ENCODE results near the gene ALDH3B1.
A peak's percentile ranks its signal among the peaks of the same experiment; 100 is the strongest.
"Not testable (repeated sequence)": the region's sequence is repeated elsewhere in the genome, so short reads cannot be mapped to it uniquely, and the experiment has no call there.

Gene ALDH3B1, protein sequence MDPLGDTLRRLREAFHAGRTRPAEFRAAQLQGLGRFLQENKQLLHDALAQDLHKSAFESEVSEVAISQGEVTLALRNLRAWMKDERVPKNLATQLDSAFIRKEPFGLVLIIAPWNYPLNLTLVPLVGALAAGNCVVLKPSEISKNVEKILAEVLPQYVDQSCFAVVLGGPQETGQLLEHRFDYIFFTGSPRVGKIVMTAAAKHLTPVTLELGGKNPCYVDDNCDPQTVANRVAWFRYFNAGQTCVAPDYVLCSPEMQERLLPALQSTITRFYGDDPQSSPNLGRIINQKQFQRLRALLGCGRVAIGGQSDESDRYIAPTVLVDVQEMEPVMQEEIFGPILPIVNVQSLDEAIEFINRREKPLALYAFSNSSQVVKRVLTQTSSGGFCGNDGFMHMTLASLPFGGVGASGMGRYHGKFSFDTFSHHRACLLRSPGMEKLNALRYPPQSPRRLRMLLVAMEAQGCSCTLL

DNA sequence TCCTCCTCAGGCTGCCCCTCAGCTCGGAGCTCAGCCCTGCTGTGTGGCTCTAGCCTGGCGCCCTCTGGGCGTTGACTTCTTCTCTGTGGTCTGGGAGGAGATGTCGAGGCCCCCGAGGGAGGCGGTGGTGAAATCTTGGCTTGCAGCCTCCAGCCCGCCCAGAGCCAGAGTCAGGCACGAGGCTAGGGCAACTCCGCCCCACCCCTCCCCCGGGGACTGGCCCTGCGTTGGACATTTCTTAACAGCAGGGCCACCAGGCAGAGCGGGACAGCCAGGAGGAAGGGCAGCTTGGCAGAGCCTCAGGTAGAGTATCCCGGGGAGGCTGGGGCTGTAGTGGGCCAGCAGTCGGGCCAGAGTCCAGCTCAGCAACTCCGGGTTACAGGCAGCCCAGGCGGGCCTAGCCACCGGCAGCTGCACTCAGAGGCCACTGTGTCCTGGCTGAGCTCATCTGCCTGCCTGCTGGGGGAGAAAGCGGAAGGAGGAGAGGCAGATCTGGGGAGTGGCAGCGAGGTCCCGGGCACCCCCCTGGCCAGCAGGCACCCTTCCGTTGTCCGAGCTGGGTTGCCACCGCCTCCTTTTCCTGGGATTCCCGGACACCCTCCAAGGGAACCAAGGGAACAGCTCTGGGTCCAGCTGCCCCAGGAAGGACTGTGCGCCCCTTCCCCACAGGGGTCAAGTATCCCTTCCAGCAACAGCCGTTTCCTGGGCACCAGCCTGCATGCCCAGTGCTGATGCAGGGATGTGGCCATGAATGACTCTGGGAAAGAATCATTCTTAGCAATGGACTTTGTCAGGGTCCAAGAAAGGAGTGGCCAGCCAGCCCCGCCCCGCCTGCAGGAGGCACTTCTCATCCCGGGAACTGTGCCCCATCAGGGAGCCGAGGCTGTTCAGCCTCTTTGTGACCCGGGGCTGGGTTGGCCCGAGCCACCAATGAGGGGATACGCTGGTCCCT lies at the start of gene ALDH3B1:
Gene ALDH3B1, plus strand, starts transcription at position 238 of the 952 bp plus-strand sequence. CDS start 4,971 bp downstream, outside the sequence.
- peak; percentile 99 for DNase-seq

DNA sequence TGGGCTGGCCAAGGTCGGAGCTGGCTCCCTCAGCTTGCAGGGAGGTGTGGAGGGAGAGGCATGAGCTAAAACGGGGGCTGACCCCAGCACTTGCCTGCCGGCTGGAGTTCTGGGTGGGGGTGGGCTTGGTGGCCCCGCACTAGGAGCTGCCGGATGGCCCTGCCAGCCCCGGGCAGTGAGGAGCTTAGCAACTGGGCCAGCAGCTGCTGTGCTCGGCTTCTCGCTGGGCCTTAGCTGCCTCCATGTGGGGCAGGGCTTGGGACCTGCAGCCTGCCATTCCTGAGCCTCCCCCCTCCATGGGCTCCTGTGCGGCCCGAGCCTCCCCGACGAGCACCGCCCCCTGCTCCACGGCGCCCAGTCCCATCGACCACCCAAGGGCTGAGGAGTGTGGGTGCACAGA lies 46.9 kb upstream of the ALDH3B1 start:
- DNase-seq: not testable (repeated sequence)

DNA sequence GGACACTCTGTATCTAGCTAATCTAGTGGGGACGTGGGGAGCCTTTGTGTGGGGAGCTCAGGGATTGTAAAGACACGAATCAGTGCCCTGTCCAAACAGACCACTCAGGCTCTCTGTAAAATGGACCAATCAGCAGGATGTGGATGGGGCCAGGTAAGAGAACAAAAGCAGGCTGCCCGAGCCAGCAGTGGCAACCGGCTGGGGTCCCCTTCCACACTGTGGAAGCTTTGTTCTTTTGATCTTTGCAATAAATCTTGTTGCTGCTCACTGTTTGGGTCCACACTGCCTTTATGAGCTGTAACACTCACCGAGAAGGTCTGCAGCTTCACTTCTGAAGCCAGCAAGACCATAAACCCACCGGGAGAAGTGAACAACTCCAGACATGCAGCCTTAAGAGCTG lies 46.2 kb upstream of the ALDH3B1 start:
- DNase-seq: not testable (repeated sequence)

DNA sequence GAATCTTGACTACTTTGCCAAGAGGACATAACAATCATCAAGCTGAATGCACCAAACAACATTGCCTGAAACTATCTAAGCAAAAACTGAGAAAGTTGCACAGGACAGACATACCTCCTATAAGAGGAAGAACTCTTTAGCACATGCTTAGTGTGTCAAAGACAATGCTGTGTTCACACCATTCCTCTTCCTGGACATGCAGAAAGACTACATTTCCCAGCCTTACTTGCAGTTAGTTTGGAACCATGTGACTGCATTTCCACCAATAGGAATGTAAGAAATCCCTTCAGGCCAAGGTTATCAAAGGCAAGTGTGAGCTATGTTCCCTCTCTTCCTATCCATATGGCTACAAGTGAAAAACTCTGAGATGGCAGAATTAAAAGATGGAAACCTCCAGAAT lies 45.4 kb upstream of the ALDH3B1 start:
- DNase-seq: not testable (repeated sequence)

DNA sequence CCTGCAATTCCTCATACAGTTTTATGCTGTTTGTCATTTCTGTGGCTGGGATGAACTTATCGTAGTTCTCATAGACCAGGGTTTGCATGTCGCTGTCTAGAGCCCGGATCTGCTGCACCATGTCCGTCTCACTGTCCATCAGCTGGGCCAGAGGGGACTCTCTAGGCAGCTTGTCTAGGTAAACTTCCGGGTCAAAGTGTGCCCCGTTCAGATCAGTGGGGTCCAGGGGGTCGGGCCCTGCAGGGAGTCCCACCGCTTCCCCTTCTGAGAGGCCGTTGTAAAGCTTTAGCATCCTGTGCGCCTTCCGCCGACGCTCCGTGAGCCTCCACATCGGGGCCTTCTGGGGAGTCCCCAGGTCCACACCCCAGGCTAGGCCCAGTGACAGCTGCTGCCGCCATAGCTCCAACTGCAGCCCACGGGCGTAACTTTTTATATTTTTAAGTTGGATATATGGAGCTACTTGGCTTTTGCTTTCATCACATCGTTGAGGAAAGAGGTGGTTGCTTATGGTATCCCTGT lies 44.2 kb upstream of the ALDH3B1 start:
- not testable (repeated sequence) for DNase-seq

DNA sequence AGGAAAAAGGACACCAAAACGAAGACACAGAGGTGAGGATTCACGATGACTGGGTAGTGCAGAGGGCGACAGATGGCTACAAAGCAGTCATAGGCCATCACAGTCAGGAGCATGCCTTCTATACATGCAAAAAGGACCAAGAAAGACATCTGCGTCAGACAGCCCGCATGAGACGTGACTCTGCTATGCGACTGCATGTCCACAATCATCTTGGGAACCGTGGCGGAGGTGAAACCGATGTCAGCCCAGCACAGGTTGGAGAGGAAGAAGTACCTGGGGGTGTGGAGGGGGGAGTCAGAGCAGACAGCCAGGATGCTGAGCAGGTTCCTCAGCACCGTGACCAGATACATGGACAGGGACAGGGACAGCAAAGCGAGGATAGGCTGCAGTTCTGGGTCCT lies 35.4 kb upstream of the ALDH3B1 start:
- DNase-seq: not testable (repeated sequence)

DNA sequence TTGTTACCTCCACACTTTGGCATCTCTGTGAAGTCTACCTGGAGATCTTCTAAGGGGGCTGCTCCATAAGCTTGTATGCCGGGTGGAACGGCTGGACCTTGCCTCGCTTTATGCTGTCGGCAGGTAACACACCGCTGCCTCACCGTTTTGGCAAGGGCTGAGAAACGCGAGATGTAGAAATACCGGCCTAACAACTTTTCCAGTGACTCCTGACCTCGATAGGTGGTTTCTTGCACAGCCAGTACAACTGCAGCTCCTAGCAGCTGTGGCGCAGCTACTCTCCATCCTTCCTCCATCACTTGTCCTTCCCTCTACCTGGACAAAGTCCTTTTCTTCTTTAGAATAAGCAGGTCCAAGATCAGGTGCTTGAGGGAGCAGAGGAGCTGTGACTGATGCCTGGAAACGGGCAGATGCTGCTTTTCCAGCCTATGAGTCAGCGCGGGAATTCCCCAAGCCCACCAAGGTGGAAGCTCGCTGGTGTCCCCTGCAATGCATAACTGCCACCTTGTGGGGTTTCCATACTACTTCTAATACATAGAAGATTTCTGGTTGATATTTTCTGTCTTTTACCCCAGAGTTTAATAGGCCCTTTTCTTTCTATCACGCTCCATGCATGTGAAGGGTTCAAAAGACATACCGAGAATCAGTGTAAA lies 31.2 kb upstream of the ALDH3B1 start:
- DNase-seq: not testable (repeated sequence)

DNA sequence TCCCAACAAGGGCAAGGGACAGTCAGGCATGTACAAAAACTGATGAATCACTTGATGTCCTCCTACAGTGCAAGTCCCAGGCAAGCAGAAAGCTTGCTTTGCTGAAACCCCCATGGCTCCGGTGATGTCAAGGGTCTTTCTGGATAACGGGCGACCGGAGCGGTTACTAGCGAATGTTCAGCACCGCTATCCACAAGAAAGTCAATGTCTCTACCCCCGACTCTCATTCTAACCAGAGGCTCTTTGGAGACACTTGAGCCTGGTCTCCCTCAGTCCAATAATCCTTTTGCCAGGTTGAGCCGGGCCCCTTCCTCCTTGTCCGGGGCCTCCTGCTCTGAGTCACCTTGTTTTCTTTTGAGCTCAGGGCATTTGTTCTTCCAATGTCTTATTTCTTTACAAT lies 28.9 kb upstream of the ALDH3B1 start:
- not testable (repeated sequence) for DNase-seq

DNA sequence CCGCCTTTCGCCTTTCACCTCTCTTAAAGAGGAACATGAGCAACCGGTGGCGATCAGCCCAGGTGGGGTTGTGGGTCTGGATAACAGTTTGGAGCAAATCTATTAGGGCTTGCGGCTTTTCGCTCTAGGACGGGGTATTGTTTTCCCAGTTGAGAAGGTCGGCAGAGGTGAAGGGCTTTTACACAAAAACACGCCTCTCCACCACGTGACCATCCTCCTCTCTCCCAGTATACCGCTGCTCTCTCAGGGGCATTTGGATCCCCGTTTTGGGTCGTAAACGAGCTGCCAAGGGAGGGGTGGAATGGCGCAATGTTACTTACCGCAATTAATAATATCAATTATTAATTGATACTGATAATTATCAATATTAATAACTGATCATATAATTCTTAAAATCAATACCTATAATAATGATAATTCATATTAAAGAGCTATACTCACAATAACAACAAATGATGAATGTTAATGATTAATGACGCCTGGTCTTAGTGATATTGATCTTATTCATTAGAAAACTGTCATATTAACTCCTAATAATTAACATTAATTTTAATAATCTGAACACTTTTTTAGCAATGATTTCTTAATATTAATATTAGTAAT lies 27.8 kb upstream of the ALDH3B1 start:
- DNase-seq: not testable (repeated sequence)

DNA sequence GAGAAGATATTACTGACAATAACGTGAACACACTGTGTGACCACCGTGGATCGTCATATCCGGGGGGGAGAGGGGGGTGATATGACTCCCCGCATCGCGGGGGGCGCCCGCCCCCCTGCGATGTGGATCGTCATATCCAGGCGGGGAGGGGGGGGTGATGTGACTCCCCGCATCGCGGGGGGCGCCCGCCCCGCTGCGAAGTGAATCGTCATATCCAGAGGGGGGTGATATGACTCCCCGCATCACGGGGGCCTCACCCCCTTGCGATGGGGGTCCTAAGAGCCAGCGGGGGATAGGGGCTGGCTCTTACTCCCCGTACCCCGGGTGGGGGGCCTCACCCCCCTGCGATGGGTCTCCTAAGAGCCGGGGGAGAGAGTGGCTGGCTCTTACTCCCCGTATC lies 26.2 kb upstream of the ALDH3B1 start:
- no peak for DNase-seq

DNA sequence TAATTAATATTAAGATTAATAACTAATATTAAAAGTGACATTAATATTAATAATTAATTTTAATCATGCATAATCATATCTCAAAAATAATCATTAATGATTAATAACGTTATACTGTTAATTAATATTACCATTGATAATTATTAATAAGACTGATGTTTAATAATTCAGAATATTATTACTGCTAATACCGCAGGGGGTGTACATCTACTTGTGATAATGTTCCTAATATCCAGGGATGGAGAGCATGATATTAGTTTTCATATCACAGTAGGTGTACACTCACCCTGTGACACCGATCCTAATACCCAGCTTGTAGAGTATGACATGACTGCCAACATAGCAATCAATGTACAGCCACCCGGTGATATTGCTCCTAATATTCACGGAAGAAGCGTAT lies 24.8 kb upstream of the ALDH3B1 start:
- not testable (repeated sequence) for DNase-seq

DNA sequence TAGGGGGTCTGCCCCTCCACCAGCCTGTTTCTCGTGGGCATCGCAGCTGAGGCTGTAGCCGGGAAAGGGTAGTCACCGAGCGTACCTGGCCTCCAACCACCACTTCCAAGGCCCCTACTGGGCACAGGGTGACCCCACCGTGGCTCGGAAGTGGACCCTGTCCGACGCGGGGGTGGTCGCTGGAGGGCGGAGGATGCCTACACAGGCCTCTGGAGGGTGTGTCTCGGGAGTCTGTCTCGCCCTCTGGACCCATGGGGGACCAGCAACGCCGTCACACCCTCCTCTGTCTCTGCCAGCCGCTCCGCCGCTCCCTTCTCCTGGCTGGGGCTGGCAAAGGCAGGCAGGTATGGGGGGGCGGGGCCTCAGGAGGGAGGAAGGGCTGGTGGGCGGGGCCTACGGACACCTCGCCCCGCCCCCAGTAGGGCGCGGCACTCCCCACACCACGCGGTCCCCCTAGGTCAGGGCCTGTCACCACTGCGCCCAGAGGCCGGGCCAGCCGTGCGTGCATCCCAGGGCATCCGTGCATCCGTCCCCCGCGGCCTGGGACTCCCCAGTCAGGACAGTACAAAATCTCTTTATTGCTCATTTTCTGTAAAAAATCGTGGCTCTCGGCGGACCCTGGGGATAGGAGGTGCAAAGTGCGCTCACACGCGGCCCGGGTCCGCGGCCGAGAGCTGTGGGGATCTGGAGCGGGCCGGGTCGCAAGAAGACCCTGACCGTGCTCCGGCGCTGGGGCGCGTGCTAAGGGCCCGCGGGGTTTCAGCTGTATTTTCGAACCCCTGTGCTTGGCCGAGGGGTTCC lies 19.4 kb upstream of the ALDH3B1 start:
- DNase-seq: not testable (repeated sequence)

DNA sequence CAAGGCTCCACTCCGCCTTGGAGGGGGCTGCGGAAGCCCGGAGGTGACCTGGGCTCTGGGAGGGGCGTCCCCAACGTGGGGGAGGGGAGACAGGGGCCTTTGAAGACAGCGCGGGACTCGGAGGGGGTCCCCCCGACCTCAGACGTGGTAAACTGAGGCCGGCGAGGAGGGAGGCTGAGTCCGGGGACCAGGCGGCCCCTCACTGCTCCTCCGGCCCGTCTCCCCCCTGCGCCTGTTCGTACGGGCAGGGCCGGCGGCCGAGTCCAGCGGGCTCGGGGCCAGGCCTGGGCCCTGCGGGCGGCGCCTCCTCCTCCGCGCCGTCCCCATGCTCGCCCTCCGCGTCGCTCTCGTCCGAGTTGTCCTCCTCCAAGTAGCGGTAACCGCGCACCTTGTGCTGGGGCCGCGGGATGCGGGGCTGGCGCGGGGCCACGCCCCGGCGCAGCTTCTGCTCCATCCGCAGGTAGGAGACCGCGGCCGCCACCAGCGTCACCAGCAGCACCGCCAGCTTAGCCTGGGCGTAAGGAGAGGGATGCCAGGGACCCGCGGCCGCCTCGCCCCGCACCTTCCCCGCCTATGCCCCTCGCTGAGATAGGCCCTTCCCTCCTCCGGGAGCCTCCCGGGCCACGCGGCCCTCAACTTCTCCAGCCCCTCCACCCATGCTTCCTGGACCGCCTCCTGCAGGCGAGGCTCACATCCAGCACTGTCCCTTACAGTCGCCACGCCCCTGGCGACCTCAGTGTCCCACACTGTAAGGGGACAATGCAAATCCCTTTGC lies 18.6 kb upstream of the ALDH3B1 start:
- DNase-seq: not testable (repeated sequence)

DNA sequence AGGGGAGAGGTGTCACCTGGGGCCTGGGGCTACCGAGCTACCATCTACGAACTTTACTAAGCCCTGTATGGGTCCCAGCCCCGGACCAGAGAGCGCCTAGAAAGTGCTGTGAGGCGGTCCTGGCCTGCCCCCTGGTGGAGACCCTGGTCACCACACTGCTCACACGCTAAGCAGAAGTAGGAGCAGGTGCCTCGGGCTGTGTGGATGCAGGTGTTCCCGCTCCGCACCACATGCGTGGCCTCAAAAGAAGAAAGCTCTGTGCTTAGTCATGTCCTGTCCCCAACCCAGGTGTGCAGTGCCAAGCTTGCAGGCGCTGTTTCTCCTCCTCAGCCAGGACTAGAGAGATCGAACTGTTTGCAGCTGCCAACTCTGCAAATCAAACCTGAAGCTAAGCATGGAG lies 16.3 kb upstream of the ALDH3B1 start:
- DNase-seq: peak; percentile 55

DNA sequence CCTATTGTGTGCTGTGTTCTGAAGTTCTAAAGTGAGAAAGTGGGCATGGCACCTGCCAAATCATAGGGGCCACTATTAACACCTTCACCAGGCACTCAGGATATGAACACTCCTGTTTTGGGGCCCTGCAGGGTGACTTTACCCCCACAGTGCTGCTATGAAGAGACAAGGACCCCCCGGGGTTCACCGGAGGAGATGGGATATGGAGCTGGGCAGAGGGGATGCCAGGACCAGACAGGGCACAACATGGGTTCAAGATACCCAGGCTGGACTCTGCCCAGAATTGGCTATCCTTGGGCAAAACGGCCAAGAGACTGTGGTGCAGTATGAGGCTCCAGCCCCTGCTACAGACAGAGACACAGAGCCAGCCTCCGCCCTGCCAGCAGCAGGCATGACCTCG lies 15.7 kb upstream of the ALDH3B1 start:
- DNase-seq: not testable (repeated sequence)

DNA sequence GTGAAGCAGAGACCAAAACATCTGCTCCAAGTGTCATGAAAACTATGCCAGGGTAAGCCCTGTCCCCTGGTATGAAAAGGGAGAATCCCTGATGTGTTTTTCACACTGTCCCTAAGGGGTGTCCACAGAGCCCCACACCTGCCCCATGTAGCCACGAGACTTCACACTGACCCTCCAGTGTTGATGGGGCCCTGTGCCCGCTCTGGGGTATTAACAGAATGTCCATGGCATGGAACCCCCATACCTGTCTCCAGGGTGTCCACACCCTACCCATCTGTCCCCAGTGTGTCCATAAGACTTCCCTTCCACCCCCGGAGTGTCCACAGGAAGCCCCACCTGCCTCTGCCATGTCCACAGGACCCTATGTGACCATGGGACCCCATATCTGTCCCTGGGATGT lies 15.0 kb upstream of the ALDH3B1 start:
- not testable (repeated sequence) for DNase-seq

DNA sequence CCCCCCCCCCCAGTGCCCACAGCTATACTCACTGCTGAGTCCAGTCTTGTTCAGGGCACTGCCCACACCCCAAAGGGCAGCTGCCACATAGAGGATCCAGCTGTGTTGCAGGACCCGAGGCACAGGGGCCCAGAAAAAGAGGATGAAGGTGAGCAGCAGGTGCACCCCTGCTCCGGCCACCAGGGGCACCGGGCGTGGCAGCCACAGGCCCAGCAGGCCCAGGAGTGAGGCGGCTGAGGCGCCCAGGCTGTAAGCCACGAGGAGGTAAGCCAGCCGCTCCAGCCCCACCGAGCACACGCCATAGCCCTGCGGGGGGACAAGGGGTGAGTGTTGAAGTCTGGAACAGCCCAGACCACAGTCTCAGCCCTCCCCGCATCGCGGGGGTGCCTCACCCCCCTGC lies 14.5 kb upstream of the ALDH3B1 start:
- DNase-seq: not testable (repeated sequence)

DNA sequence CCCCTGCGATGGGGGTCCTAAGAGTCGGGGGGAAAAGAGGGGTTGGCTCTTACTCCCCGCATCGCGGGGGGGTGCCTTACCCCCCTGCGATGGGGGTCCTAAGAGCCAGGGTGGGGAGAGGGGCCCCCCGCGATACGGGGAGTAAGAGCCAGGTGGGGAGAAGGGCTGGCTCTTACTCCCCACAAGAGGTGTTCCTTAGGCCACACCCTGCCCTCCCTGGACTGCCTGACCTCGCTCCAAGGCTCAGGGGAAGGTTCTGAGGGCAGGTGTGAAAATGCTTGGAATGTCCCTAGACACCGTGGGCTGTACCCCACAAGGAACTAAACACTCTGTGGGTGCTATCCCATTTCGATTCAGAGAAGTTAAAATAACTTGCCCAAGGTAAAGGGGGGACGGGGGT lies 14.1 kb upstream of the ALDH3B1 start:
- DNase-seq: no peak

DNA sequence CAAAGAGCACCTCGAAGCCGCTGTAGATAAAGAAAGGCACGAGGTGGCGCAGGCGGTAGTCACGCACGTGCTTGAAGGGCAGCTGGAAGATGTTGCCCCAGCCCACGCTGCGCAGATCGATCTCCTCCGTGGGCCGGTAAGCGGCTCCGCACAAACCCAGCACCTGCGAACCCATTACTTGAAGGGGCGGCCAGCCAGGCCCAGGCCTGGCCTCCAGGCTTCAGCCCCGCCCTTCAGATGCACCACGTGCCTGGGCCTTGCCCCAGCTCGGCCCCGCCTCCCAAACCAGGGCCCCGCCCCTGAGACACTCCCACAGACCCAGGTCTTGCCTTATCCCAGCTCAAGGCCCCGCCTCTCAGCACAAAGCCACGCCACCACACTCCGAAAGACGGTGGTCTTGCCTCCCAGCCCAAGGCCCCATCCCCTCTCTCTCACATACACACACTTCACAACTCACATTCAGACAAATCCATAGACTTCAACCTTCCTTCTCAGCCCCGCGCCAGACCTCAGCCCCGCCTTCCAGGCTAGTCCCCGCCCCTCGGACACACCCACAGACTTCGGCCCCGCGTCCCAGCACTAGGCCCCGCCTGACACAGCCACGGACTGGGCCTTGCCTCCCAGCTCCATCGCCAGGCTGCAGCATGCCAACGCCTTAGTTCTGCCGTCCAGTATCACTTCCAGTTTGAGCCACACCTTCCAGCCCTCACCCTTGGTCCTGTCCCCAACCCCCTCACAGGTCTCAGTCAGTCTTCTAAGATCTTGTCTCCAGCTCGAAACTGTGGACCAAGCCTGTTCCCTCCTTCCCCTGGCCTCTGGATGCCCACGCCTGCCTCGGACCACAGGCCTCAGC lies 13.3 kb upstream of the ALDH3B1 start:
- peak; percentile 80 for DNase-seq
